Calu3 (cell line): ENCODE results near the gene HRH2. TPM values are rescaled to one million over a fixed set of nuclear protein-coding genes. Genes with fewer than 3 reads are reported as not detected.

ENCODE experiments used
- BruUV-seq: library from RNA; stranded (reverse); fragments of 400-500 nt; replicated peaks from 2 replicates; lab custom pipeline; 2021; lab: Mats Ljungman, UMichigan
- CTCF ChIA-PET: fragments of 300-600 bp; sonication (Branson Sonifier 250); formaldehyde crosslinking; loops from one replicate; lab custom pipeline; 2022; ENCODE audit warnings: antibody characterized with exemption; lab: Charles Lee
- DNase-seq: peaks from one replicate; pipeline ENCODE4 v3.0.0; 2022
- H3K27ac Mint-ChIP-seq: one replicate; pipeline ENCODE4 v1.8.0; 2022; ENCODE audit warnings: mixed read lengths; ENCODE audit not compliant: unreplicated experiment
- H3K27me3 Mint-ChIP-seq: one replicate; pipeline ENCODE4 v1.8.0; 2022; ENCODE audit warnings: mixed read lengths; ENCODE audit not compliant: unreplicated experiment
- H3K36me3 Mint-ChIP-seq: one replicate; pipeline ENCODE4 v1.8.0; 2022; ENCODE audit warnings: mild to moderate bottlenecking, moderate library complexity, mixed read lengths; ENCODE audit not compliant: insufficient read depth, unreplicated experiment
- H3K4me1 Mint-ChIP-seq: one replicate; pipeline ENCODE4 v1.8.0; 2022; ENCODE audit warnings: mild to moderate bottlenecking, low read depth, mixed read lengths; ENCODE audit not compliant: unreplicated experiment
- H3K4me3 Mint-ChIP-seq: one replicate; pipeline ENCODE4 v1.8.0; 2022; ENCODE audit warnings: mild to moderate bottlenecking, low read depth, moderate library complexity, mixed read lengths; ENCODE audit not compliant: unreplicated experiment
- H3K9me3 Mint-ChIP-seq: one replicate; pipeline ENCODE4 v1.8.0; 2022; ENCODE audit warnings: low read depth, mixed read lengths; ENCODE audit not compliant: unreplicated experiment
- CTCF ChIP-seq: fragments of 200-600 bp; IDR thresholded peaks from one replicate; pipeline ENCODE4 v1.8.0; 2022; ENCODE audit warnings: antibody characterized with exemption; ENCODE audit not compliant: unreplicated experiment
- intact Hi-C: fragments of 100-400 bp; cut with micrococcal nuclease; formaldehyde crosslinking; loops from one replicate; pipeline ENCODE4 v1.10.0; 2022; ENCODE audit not compliant: unreplicated experiment
- total RNA-seq: library from RNA; stranded (reverse); gene quantifications from 2 replicates; pipeline ENCODE4 v1.2.3, GENCODE V29; 2022

HRH2 gene
- total RNA-seq, 1 experiment from 2014 or later: not detected

GRCh38 chr5:175670372-175670771, 12.5 kb downstream of the HRH2 start:
- intact Hi-C loops: no loop called here
- Mint-ChIP-seq H3K27me3 (peaks cover 65% of the 10 kb centered on the region), H3K4me1 (no peaks in the 10 kb centered on the region), H3K36me3 (no peaks in the 10 kb centered on the region), H3K4me3 (no peak overlapping the region), H3K27ac (no peak overlapping the region), H3K9me3 (no peaks in the 10 kb centered on the region)
- no peak for DNase-seq
- CTCF ChIA-PET: no interaction called here
- no TSS peak for BruUV-seq
- no peak for TF ChIP-seq CTCF

- no peaks in the 10 kb centered on the region for H3K9me3 Mint-ChIP-seq
- no peaks in the 10 kb centered on the region for H3K36me3 Mint-ChIP-seq
- intact Hi-C loops: no loop called here
- DNase-seq: no peak
- H3K4me1 Mint-ChIP-seq: no peaks in the 10 kb centered on the region
- BruUV-seq: no TSS peak
- H3K4me3 Mint-ChIP-seq: no peak overlapping the region
- CTCF ChIA-PET: no interaction called here
- H3K27me3 Mint-ChIP-seq: peaks cover 68% of the 10 kb centered on the region
- no peak overlapping the region for H3K27ac Mint-ChIP-seq
- TF ChIP-seq CTCF: no peak
These were observed 13.1 kb downstream of the HRH2 start for GRCh38 chr5:175671013-175671412.

- no peaks in the 10 kb centered on the region for H3K9me3 Mint-ChIP-seq
- no peak overlapping the region for H3K27ac Mint-ChIP-seq
- DNase-seq: no peak
- intact Hi-C loops: no loop called here
- CTCF ChIA-PET: no interaction called here
- no peaks in the 10 kb centered on the region for H3K4me1 Mint-ChIP-seq
- no peaks in the 10 kb centered on the region for H3K36me3 Mint-ChIP-seq
- H3K27me3 Mint-ChIP-seq: peaks cover 76% of the 10 kb centered on the region
- no peak overlapping the region for H3K4me3 Mint-ChIP-seq
- no peak for TF ChIP-seq CTCF
- BruUV-seq: no TSS peak
These were observed 15.2 kb downstream of the HRH2 start for GRCh38 chr5:175672976-175673648.

GRCh38 chr5:175674731-175675346, 17.0 kb downstream of the HRH2 start:
- peaks cover 83% of the 10 kb centered on the region for H3K27me3 Mint-ChIP-seq

More at GRCh38 chr5:175674731-175675346, 17.0 kb downstream of the HRH2 start:
- CTCF ChIA-PET: no interaction called here
- no peaks in the 10 kb centered on the region for H3K9me3 Mint-ChIP-seq
- H3K4me1 Mint-ChIP-seq: no peaks in the 10 kb centered on the region
- no peaks in the 10 kb centered on the region for H3K36me3 Mint-ChIP-seq
- no peak for TF ChIP-seq CTCF
- no peak for DNase-seq
- intact Hi-C loops: no loop called here
- no peak overlapping the region for H3K4me3 Mint-ChIP-seq
- H3K27ac Mint-ChIP-seq: no peak overlapping the region
- no TSS peak for BruUV-seq
